ENCODE measurements around the gene PIP5K1B. TPM values are rescaled to one million over a fixed set of nuclear protein-coding genes. Genes with fewer than 3 reads are reported as not detected.

Gene PIP5K1B
- total RNA-seq, 1 donor from 2014 or later, result 2.1 TPM

DNA sequence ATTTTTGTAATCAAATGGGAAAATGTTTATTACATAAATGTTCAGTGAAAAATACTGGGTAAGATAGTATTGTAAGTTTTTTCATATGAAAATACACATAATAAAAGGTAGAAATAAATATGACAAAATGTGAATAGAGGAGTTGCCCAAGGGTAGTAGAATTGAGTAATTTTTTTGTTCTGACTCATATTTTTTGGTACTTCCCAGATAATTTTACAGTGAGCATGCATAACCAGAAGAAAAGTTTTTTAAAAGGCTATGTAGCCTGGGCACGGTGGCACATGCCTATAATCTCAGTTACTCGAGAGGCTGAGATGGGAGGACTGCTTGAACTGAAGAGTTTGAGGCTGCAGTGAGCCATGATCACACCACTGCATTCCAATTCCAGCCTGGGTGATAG is 116.9 kb downstream of the PIP5K1B start:
- H3K4me3 ChIP-seq (ENCODE audit: low read length in 3 of 3), result no peak overlapping the region
- H3K27me3 ChIP-seq (ENCODE audit: control insufficient read depth in 3 of 3, insufficient read depth in 3 of 3, low read length in 3 of 3), result no peaks in the 10 kb centered on the region
- H3K4me1 ChIP-seq (ENCODE audit: control insufficient read depth in 3 of 3, insufficient read depth in 3 of 3, low read length in 3 of 3), result peaks cover 4 to 5% (median 4%) of the 10 kb centered on the region in 3 donors
- no peaks in the 10 kb centered on the region for H3K9me3 ChIP-seq (ENCODE audit: control insufficient read depth in 3 of 3, low read length in 3 of 3)
- H3K9ac ChIP-seq (ENCODE audit: low read depth in 1 of 3, low read length in 3 of 3), result no peak overlapping the region
- no peaks in the 10 kb centered on the region for H3K36me3 ChIP-seq (ENCODE audit: control insufficient read depth in 3 of 3, insufficient read depth in 3 of 3, low read length in 3 of 3)
- H3K27ac ChIP-seq (ENCODE audit: low read depth, low read length), result no peak overlapping the region

DNA sequence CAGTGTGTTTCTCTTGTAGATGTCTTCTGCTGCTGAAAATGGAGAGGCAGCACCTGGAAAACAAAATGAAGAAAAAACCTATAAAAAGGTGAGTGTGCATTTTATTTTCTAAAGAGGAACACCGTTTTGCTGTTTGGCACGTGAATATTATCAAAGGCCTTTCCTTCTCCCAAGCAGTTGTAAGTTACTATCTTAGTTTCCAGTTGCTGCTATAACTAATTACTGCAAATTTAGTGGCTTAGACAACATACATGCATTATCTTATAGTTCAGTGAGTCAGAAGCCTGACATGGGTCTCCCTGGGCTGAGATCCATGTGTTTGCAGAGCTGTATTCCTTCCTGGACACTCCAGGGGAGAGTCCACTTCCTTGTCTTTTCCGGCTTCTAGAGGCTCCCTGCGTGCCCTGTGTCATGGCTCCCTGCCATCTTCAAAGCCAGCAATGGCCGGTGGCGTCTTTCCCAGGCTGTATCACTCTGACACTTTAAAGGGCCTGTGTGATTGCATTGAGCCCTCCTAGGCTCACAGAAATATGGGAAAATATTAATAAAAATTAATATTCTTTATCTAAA is 117.6 kb downstream of the PIP5K1B start:
- Histone ChIP-seq H3K4me3 (ENCODE audit: low read length in 3 of 3) (peak overlapping the region in 1 of 3 donors; percentile 8), H3K9me3 (ENCODE audit: control insufficient read depth in 3 of 3, low read length in 3 of 3) (no peaks in the 10 kb centered on the region), H3K36me3 (ENCODE audit: control insufficient read depth in 3 of 3, insufficient read depth in 3 of 3, low read length in 3 of 3) (no peaks in the 10 kb centered on the region), H3K27me3 (ENCODE audit: control insufficient read depth in 3 of 3, insufficient read depth in 3 of 3, low read length in 3 of 3) (no peaks in the 10 kb centered on the region), H3K27ac (ENCODE audit: low read depth, low read length) (no peak overlapping the region), H3K4me1 (ENCODE audit: control insufficient read depth in 3 of 3, insufficient read depth in 3 of 3, low read length in 3 of 3) (peaks cover 4 to 5% (median 4%) of the 10 kb centered on the region in 3 donors), H3K9ac (ENCODE audit: low read depth in 1 of 3, low read length in 3 of 3) (peak overlapping the region in 2 of 3 donors; percentile 63)

DNA sequence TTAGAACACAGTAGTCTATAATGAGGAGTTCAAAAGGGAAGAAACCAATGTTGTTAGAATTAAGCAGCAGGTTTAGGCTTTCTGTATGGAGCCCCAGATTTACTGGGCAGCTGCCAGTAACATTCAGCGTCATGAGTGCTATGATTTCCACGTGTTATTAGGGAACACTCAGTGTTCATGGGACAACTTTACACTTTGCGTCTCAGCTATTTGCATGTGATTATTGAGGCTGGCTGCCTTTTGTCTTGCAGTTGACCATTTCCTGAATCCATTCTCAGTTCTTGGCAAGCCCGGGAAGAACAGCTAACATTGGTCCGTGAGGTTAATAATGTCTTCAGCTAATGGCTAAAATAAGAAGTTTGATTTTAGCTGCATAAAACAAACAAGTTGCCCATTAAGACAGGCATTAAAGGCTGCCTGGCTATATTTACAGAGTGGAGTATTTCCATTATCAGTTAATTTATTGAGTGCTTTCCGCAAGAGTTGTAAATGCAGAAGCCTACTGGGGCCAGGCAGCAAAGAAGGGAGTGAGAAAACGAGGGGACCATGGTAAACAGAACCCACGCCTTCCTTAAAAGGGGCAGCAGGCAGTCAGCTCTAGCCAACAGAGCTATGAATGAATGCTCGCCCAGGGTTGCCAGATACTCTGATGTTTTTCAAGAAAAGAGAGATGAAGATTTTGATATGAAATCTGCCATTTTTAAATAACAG is 120.9 kb downstream of the PIP5K1B start:
- no peak overlapping the region for H3K4me3 ChIP-seq (ENCODE audit: low read length in 3 of 3)
- no peak overlapping the region for H3K9ac ChIP-seq (ENCODE audit: low read depth in 1 of 3, low read length in 3 of 3)
- H3K4me1 ChIP-seq (ENCODE audit: control insufficient read depth in 3 of 3, insufficient read depth in 3 of 3, low read length in 3 of 3), result peaks cover 4 to 5% (median 4%) of the 10 kb centered on the region in 3 donors

DNA sequence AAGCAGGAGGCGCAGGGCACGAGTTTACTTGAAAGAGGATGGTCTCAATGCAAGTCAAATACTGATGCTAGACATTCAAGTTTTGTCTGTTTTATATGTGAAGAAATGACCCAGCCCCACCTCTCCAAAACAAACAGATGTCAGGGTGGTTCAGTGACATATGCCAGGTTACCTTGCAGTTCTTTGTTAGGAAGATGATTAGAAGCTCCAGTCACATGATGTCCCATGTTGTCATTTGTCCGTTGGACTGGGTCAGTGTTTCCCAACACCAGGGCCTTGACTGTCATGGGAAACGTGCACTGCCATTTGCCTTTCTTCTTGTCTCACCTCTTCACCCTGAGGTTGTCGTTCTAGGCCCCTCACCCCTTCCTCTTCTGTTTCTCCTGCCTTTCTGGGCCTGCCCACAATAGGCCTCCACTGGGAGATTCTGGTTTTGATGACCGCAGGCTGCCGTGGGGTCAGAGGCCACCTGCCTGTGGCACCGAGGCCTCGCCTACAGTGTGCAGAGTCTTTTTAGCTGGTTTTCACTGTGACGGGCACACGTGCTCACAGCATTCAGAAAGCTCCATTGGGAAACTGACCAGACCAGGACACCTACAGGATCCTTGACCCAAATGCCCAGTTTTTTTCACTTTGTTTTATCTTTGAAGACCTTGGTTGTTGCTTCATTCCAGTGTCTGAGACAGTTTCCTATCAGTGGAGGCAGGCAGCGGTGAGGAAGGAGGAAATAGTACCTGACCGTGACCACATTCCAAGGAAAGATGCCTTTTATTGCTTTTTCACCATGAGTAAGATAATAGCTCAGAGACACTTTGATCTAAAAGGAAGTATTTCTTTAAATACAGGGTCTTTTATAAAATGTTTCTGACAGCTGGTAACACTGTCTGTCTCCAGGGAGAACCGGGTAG is 123.1 kb downstream of the PIP5K1B start:
- Histone ChIP-seq H3K36me3 (ENCODE audit: control insufficient read depth in 3 of 3, insufficient read depth in 3 of 3, low read length in 3 of 3) (no peaks in the 10 kb centered on the region), H3K9me3 (ENCODE audit: control insufficient read depth in 3 of 3, low read length in 3 of 3) (no peaks in the 10 kb centered on the region), H3K27me3 (ENCODE audit: control insufficient read depth in 3 of 3, insufficient read depth in 3 of 3, low read length in 3 of 3) (no peaks in the 10 kb centered on the region), H3K4me3 (ENCODE audit: low read length in 3 of 3) (no peak overlapping the region), H3K27ac (ENCODE audit: low read depth, low read length) (no peak overlapping the region), H3K9ac (ENCODE audit: low read depth in 1 of 3, low read length in 3 of 3) (no peak overlapping the region), H3K4me1 (ENCODE audit: control insufficient read depth in 3 of 3, insufficient read depth in 3 of 3, low read length in 3 of 3) (peaks cover 0 to 3% (median 0%) of the 10 kb centered on the region in 3 donors)

More for the DNA sequence above, 120.9 kb downstream of the PIP5K1B start:
- Histone ChIP-seq H3K27me3 (ENCODE audit: control insufficient read depth in 3 of 3, insufficient read depth in 3 of 3, low read length in 3 of 3) (no peaks in the 10 kb centered on the region), H3K27ac (ENCODE audit: low read depth, low read length) (no peak overlapping the region), H3K9me3 (ENCODE audit: control insufficient read depth in 3 of 3, low read length in 3 of 3) (no peaks in the 10 kb centered on the region), H3K36me3 (ENCODE audit: control insufficient read depth in 3 of 3, insufficient read depth in 3 of 3, low read length in 3 of 3) (no peaks in the 10 kb centered on the region)

DNA sequence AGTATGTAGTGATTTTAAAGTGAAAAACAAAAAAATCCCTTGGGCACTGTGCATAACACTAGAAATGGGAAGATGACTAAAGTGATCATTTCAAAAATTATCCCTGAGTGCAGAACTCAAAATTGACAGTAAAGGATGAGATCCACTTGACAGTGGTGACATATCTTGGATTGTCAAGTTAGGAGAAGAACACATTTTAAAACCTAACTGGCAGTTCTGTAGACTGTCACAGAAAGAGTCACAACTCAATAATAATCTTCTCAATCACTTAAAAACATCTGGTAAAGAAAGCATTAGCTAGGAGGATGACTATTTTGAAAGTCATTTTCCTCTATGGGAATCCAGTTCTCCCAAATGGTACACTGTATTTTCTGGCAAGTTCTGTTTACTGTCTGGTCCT is 127.1 kb downstream of the PIP5K1B start:
- Histone ChIP-seq H3K27me3 (ENCODE audit: control insufficient read depth in 3 of 3, insufficient read depth in 3 of 3, low read length in 3 of 3) (no peaks in the 10 kb centered on the region), H3K4me3 (ENCODE audit: low read length in 3 of 3) (no peak overlapping the region), H3K9ac (ENCODE audit: low read depth in 1 of 3, low read length in 3 of 3) (no peak overlapping the region), H3K9me3 (ENCODE audit: control insufficient read depth in 3 of 3, low read length in 3 of 3) (no peaks in the 10 kb centered on the region), H3K4me1 (ENCODE audit: control insufficient read depth in 3 of 3, insufficient read depth in 3 of 3, low read length in 3 of 3) (peaks cover 0 to 5% (median 0%) of the 10 kb centered on the region in 3 donors), H3K36me3 (ENCODE audit: control insufficient read depth in 3 of 3, insufficient read depth in 3 of 3, low read length in 3 of 3) (no peaks in the 10 kb centered on the region), H3K27ac (ENCODE audit: low read depth, low read length) (no peak overlapping the region)

DNA sequence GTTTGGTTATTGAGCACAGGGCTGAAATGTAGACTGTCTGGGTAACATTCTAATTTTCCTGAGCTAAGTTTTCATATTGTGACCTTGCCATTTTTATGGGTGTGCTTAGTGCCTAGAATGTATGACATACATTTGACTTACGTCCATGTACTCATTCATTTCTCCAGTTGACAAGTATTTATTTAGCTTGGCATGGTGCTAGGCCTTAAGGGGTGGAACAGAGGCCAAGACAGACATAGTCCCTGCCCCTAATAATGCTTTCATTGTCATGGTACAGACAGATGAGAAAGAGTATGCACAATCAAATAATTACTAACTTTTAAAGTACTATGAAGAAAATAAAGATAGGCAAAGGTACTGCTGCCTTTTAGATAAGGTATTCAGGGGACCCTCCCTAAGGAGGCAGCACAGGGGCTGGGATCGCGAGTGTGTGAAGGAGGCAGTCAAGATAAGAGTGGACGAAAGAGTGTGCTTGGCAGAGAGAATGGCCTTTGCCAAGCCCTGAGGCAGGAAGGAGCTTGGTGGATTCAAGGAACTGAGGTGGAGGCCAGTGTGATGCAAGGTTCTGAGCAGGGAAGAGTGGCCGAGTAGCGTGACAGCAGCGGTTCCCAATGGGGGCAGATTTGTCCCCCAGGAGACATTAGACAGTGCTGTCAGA is 128.0 kb downstream of the PIP5K1B start:
- Histone ChIP-seq H3K27me3 (ENCODE audit: control insufficient read depth in 3 of 3, insufficient read depth in 3 of 3, low read length in 3 of 3) (no peaks in the 10 kb centered on the region), H3K4me1 (ENCODE audit: control insufficient read depth in 3 of 3, insufficient read depth in 3 of 3, low read length in 3 of 3) (peaks cover 0 to 5% (median 0%) of the 10 kb centered on the region in 3 donors), H3K9ac (ENCODE audit: low read depth in 1 of 3, low read length in 3 of 3) (no peak overlapping the region), H3K4me3 (ENCODE audit: low read length in 3 of 3) (no peak overlapping the region), H3K9me3 (ENCODE audit: control insufficient read depth in 3 of 3, low read length in 3 of 3) (no peaks in the 10 kb centered on the region), H3K27ac (ENCODE audit: low read depth, low read length) (no peak overlapping the region), H3K36me3 (ENCODE audit: control insufficient read depth in 3 of 3, insufficient read depth in 3 of 3, low read length in 3 of 3) (no peaks in the 10 kb centered on the region)

DNA sequence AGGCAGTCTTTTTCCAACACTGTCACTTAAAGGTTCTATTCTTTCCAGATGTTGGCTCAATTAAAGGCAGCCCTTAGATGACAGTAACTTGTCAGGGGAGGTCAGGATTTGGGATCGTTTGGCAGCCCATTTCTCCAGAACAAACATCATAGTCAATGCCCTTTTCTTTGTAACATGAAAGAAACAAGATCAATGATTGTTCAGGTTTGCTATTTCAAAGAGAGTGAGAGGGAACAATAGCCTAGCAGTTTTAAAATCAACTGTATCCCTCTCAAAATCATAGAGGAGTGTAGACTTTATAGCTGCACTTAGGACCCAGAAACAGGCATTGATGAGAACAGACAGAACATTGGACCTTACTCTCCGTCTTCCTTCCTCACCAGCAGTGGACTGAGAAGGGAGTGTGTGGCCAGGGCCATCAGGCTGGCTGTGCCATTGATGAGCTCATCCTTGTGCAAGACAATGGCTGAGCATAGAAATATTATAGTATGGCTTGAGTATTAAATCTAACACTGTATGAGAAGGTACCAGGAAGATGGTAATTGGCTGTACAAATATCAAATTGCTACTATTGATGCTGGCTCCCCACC is 130.0 kb downstream of the PIP5K1B start:
- Histone ChIP-seq H3K27ac (ENCODE audit: low read depth, low read length) (no peak overlapping the region), H3K36me3 (ENCODE audit: control insufficient read depth in 3 of 3, insufficient read depth in 3 of 3, low read length in 3 of 3) (no peaks in the 10 kb centered on the region), H3K4me3 (ENCODE audit: low read length in 3 of 3) (no peak overlapping the region), H3K4me1 (ENCODE audit: control insufficient read depth in 3 of 3, insufficient read depth in 3 of 3, low read length in 3 of 3) (peaks cover 0 to 5% (median 0%) of the 10 kb centered on the region in 3 donors), H3K27me3 (ENCODE audit: control insufficient read depth in 3 of 3, insufficient read depth in 3 of 3, low read length in 3 of 3) (no peaks in the 10 kb centered on the region), H3K9me3 (ENCODE audit: control insufficient read depth in 3 of 3, low read length in 3 of 3) (no peaks in the 10 kb centered on the region), H3K9ac (ENCODE audit: low read depth in 1 of 3, low read length in 3 of 3) (no peak overlapping the region)

DNA sequence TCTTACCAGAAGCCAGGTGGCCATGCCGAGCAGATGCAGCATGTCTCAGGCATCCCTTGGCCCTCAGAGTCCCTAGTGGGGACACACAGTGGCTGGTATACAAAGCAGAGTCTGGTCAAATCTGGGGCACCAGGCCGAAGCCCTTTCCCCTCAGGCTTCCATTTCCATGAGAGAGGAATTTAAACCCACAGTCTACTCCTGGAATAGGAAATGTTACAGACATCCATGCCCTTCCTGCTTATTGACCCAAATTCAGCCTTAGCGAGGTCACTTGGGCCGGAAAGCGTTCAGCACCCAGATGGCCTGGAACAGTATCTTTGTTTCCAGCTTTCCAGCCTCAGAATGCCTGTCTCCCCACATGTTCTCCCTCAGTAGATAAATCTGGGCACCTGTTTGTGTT is 131.7 kb downstream of the PIP5K1B start:
- Histone ChIP-seq H3K27ac (ENCODE audit: low read depth, low read length) (no peak overlapping the region), H3K9ac (ENCODE audit: low read depth in 1 of 3, low read length in 3 of 3) (no peak overlapping the region), H3K27me3 (ENCODE audit: control insufficient read depth in 3 of 3, insufficient read depth in 3 of 3, low read length in 3 of 3) (no peaks in the 10 kb centered on the region), H3K4me3 (ENCODE audit: low read length in 3 of 3) (no peak overlapping the region), H3K4me1 (ENCODE audit: control insufficient read depth in 3 of 3, insufficient read depth in 3 of 3, low read length in 3 of 3) (peaks cover 0 to 6% (median 3%) of the 10 kb centered on the region in 3 donors), H3K36me3 (ENCODE audit: control insufficient read depth in 3 of 3, insufficient read depth in 3 of 3, low read length in 3 of 3) (no peaks in the 10 kb centered on the region), H3K9me3 (ENCODE audit: control insufficient read depth in 3 of 3, low read length in 3 of 3) (no peaks in the 10 kb centered on the region)

DNA sequence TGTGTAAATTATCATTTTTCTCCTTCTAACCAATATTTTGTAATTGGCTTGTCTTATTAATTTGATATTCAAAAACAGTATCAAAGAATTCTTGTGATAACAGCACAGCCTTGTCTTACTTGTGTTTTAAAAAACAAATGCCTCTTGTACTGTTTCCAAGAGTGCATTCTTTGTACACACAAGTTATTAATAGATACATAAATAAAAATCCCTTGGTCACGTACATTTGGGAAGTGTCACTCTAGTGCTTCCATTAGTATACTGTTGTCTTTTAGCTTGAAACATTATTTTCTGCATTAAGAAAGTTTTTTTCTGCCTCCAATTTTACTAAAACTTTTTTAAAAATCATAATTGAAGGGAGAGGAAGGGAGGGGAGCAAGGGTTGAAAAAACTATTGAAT is 133.2 kb downstream of the PIP5K1B start:
- Histone ChIP-seq H3K9ac (ENCODE audit: low read depth in 1 of 3, low read length in 3 of 3) (no peak overlapping the region), H3K9me3 (ENCODE audit: control insufficient read depth in 3 of 3, low read length in 3 of 3) (no peaks in the 10 kb centered on the region), H3K4me3 (ENCODE audit: low read length in 3 of 3) (no peak overlapping the region), H3K4me1 (ENCODE audit: control insufficient read depth in 3 of 3, insufficient read depth in 3 of 3, low read length in 3 of 3) (peaks cover 0 to 6% (median 5%) of the 10 kb centered on the region in 3 donors), H3K27ac (ENCODE audit: low read depth, low read length) (no peak overlapping the region), H3K27me3 (ENCODE audit: control insufficient read depth in 3 of 3, insufficient read depth in 3 of 3, low read length in 3 of 3) (no peaks in the 10 kb centered on the region), H3K36me3 (ENCODE audit: control insufficient read depth in 3 of 3, insufficient read depth in 3 of 3, low read length in 3 of 3) (no peaks in the 10 kb centered on the region)

Data from skeletal muscle tissue (tissue), 4 donors.